HepG2 (cell line): ENCODE measurements around the gene KREMEN1.

ENCODE experiments used
- MYC ChIP-seq: sonication (generic); formaldehyde crosslinking; IDR thresholded peaks from 2 replicates; pipeline ENCODE4 v1.9.0; 2021; ENCODE audit warnings: missing genetic modification reagents, borderline replicate concordance
- ZBTB39 ChIP-seq: sonication (generic); formaldehyde crosslinking; IDR thresholded peaks from 2 replicates; pipeline ENCODE4 v1.5.0; 2020; ENCODE audit warnings: missing genetic modification reagents

- no peak for TF ChIP-seq ZBTB39 (CRISPR knock-in tag)
- no peak for TF ChIP-seq MYC
These were observed 73.3 kb downstream of the KREMEN1 start for GRCh38 chr22:29146091-29146560.
